Measurements from ENCODE around the gene ZBTB43. TPM values are rescaled to one million over a fixed set of nuclear protein-coding genes. Genes with fewer than 3 reads are reported as not detected.

The ZBTB43 gene
- total and polyA plus RNA-seq, 12 donors = 7.6 to 58.4 (median 43.5) TPM

GRCh38 chr9:126793686-126794417 is 11.0 kb upstream of the ZBTB43 start:
- Histone ChIP-seq H3K27me3 (peaks cover 0 to 37% (median 5%) of the 10 kb centered on the region in 7 donors), H3K27ac (no peak overlapping the region), H3K4me3 (no peak overlapping the region), H3K4me1 (peaks cover 0 to 2% (median 0%) of the 10 kb centered on the region in 9 donors), H3K36me3 (no peaks in the 10 kb centered on the region), H3K9me3 (peaks cover 0 to 10% (median 0%) of the 10 kb centered on the region in 11 donors)
- DNase-seq (no peak), ATAC-seq (no peak)
- TF ChIP-seq CTCF (IDR thresholded peaks at IDR 0.05) = no peak
- 78 to 82% methylated on average over 10 of the region's 10 CpGs for WGBS, 2 donors
- intact Hi-C loops (cut with DNase I) = no loop called here

- peaks cover 0 to 36% (median 5%) of the 10 kb centered on the region in 7 donors for H3K27me3 ChIP-seq
- no peaks in the 10 kb centered on the region for H3K36me3 ChIP-seq
- H3K27ac ChIP-seq = no peak overlapping the region
- no peak for TF ChIP-seq CTCF (IDR thresholded peaks at IDR 0.05)
- no peak for ATAC-seq
- no peak overlapping the region for H3K4me3 ChIP-seq
- DNase-seq = no peak
- H3K9me3 ChIP-seq = peaks cover 0 to 10% (median 0%) of the 10 kb centered on the region in 11 donors
- intact Hi-C loops (cut with DNase I) = no loop called here
- WGBS, 2 donors = 87 to 92% methylated on average over 6 of the region's 6 CpGs
- no peaks in the 10 kb centered on the region for H3K4me1 ChIP-seq
Measured at GRCh38 chr9:126794441-126794840, 10.4 kb upstream of the ZBTB43 start.

- no peak for DNase-seq
- intact Hi-C loops (cut with DNase I) = no loop called here
- Histone ChIP-seq H3K27me3 (peaks cover 0 to 20% (median 5%) of the 10 kb centered on the region in 7 donors), H3K4me3 (no peak overlapping the region), H3K27ac (no peak overlapping the region), H3K36me3 (no peaks in the 10 kb centered on the region), H3K9me3 (peaks cover 0 to 10% (median 0%) of the 10 kb centered on the region in 11 donors), H3K4me1 (no peaks in the 10 kb centered on the region)
- no peak for ATAC-seq
- TF ChIP-seq CTCF (IDR thresholded peaks at IDR 0.05) = no peak
- 85% methylated on average over 4 of the region's 4 CpGs for WGBS, 2 donors
Measured at GRCh38 chr9:126796758-126797157, 8.1 kb upstream of the ZBTB43 start.

GRCh38 chr9:126797903-126798302 is 6.9 kb upstream of the ZBTB43 start:
- H3K4me3 ChIP-seq = no peak overlapping the region
- no peaks in the 10 kb centered on the region for H3K36me3 ChIP-seq
- no peak for DNase-seq
- no peaks in the 10 kb centered on the region for H3K4me1 ChIP-seq
- H3K27me3 ChIP-seq = peaks cover 0 to 15% (median 4%) of the 10 kb centered on the region in 7 donors
- no peak for TF ChIP-seq CTCF (IDR thresholded peaks at IDR 0.05)
- no peak for ATAC-seq
- H3K27ac ChIP-seq = no peak overlapping the region
- intact Hi-C loops (cut with DNase I) = no loop called here
- 75 to 79% methylated on average over 2 of the region's 2 CpGs for WGBS, 2 donors
- H3K9me3 ChIP-seq = peaks cover 0 to 10% (median 0%) of the 10 kb centered on the region in 11 donors

Measured in heart right ventricle (tissue), 16 donors.